Measurements from ENCODE around the gene TFEC.

Gene TFEC

DNA sequence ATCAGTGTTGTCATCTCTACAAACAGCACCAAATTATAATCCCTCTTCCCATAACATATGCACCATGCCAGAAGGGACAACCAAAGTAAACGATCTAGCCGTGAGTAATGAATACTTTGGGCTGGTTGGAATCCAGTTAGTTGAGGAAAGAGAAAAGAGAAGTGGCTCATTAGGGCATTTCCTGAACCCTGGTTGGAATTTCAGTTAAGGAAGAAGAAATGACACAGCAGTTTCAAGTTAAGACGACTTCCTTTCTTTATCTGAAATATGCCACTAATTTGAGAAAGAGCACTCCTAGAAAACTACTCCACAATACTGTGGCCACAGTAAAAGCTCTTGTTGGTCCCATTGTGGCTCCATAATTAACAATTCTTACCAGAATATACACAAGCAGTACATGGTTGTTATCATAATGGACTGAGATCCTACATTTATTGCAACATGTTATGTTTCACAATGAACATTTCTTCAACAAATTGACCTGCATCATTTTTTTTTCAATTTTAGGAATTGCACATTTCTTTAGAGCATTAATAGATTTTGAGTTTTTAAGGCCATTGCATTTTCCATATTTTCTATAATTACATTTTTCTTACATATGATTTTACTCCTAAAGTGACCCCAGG lies at the start of gene TFEC:
TSS of gene TFEC (minus strand) at position 113 of the 626 bp plus-strand sequence. CDS start 46,322 bp downstream, outside the sequence.
- H3K9me2 ChIP-seq (replicated peaks; ENCODE audit: insufficient read depth, low read length), result no peaks in the 10 kb centered on the region
- H4K20me1 ChIP-seq (ENCODE audit: low read depth, low read length), result no peaks in the 10 kb centered on the region
- no peaks in the 10 kb centered on the region for H3K9me3 ChIP-seq (ENCODE audit: insufficient read depth, low read length)
- TF ChIP-seq, protein P1, sequence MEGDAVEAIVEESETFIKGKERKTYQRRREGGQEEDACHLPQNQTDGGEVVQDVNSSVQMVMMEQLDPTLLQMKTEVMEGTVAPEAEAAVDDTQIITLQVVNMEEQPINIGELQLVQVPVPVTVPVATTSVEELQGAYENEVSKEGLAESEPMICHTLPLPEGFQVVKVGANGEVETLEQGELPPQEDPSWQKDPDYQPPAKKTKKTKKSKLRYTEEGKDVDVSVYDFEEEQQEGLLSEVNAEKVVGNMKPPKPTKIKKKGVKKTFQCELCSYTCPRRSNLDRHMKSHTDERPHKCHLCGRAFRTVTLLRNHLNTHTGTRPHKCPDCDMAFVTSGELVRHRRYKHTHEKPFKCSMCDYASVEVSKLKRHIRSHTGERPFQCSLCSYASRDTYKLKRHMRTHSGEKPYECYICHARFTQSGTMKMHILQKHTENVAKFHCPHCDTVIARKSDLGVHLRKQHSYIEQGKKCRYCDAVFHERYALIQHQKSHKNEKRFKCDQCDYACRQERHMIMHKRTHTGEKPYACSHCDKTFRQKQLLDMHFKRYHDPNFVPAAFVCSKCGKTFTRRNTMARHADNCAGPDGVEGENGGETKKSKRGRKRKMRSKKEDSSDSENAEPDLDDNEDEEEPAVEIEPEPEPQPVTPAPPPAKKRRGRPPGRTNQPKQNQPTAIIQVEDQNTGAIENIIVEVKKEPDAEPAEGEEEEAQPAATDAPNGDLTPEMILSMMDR (IDR thresholded peaks at IDR 0.05; ENCODE audit: insufficient read depth, low read length, poor library complexity, severe bottlenecking), result no peak
- no peak for TF ChIP-seq EZH2phosphoT487 (conservative IDR thresholded peaks at IDR 0.05; ENCODE audit: low read length)
- no peak within 1 kb of the TSS for H3K4me3 ChIP-seq (ENCODE audit: insufficient read depth, low read length, poor library complexity, severe bottlenecking)
- no peaks in the 10 kb centered on the region for H3K79me2 ChIP-seq (ENCODE audit: insufficient read depth, low read length)
- no peaks in the 10 kb centered on the region for H3K36me3 ChIP-seq (ENCODE audit: low read length)
- no peak within 1 kb of the TSS for H3K9ac ChIP-seq (ENCODE audit: low read length)
- no peaks in the 10 kb centered on the region for H3F3A ChIP-seq (ENCODE audit: insufficient read depth)
- no peak within 1 kb of the TSS for H2AFZ ChIP-seq (ENCODE audit: low read depth, low read length, severe bottlenecking)
- H3K27ac ChIP-seq (ENCODE audit: low read depth, low read length), result no peak within 1 kb of the TSS
- no peak within 1 kb of the TSS for H3K4me2 ChIP-seq (ENCODE audit: low read depth, low read length, poor library complexity, severe bottlenecking)
- no peaks in the 10 kb centered on the region for H3K27me3 ChIP-seq (ENCODE audit: low read length)

- Histone ChIP-seq H3K9ac (ENCODE audit: low read length) (no peak overlapping the region), H3K4me2 (ENCODE audit: low read depth, low read length, poor library complexity, severe bottlenecking) (no peak overlapping the region), H3K4me3 (ENCODE audit: insufficient read depth, low read length, poor library complexity, severe bottlenecking) (no peak overlapping the region), H3F3A (ENCODE audit: insufficient read depth) (no peaks in the 10 kb centered on the region), H3K79me2 (ENCODE audit: insufficient read depth, low read length) (no peaks in the 10 kb centered on the region), H3K9me2 (replicated peaks; ENCODE audit: insufficient read depth, low read length) (no peaks in the 10 kb centered on the region), H3K36me3 (ENCODE audit: low read length) (no peaks in the 10 kb centered on the region), H2AFZ (ENCODE audit: low read depth, low read length, severe bottlenecking) (no peak overlapping the region), H3K9me3 (ENCODE audit: insufficient read depth, low read length) (no peaks in the 10 kb centered on the region), H3K27me3 (ENCODE audit: low read length) (no peaks in the 10 kb centered on the region; the same call in 1 of the 2 replicates), H3K27ac (ENCODE audit: low read depth, low read length) (no peak overlapping the region), H4K20me1 (ENCODE audit: low read depth, low read length) (no peaks in the 10 kb centered on the region)
- TF ChIP-seq EZH2phosphoT487 (conservative IDR thresholded peaks at IDR 0.05; ENCODE audit: low read length), result no peak
These were observed 45.0 kb upstream of the TFEC start for GRCh38 chr7:116075351-116076145.

GRCh38 chr7:116071629-116072028 lies 41.1 kb upstream of the TFEC start:
- Histone ChIP-seq H2AFZ (ENCODE audit: low read depth, low read length, severe bottlenecking) (no peak overlapping the region), H3K36me3 (ENCODE audit: low read length) (no peaks in the 10 kb centered on the region), H3K4me2 (ENCODE audit: low read depth, low read length, poor library complexity, severe bottlenecking) (no peak overlapping the region)

More at GRCh38 chr7:116071629-116072028, 41.1 kb upstream of the TFEC start:
- Histone ChIP-seq H3K27ac (ENCODE audit: low read depth, low read length) (no peak overlapping the region), H3F3A (ENCODE audit: insufficient read depth) (no peaks in the 10 kb centered on the region), H3K9me3 (ENCODE audit: insufficient read depth, low read length) (no peaks in the 10 kb centered on the region), H3K9ac (ENCODE audit: low read length) (no peak overlapping the region), H3K27me3 (ENCODE audit: low read length) (no peaks in the 10 kb centered on the region), H3K4me3 (ENCODE audit: insufficient read depth, low read length, poor library complexity, severe bottlenecking) (no peak overlapping the region), H3K9me2 (replicated peaks; ENCODE audit: insufficient read depth, low read length) (no peaks in the 10 kb centered on the region), H3K79me2 (ENCODE audit: insufficient read depth, low read length) (no peaks in the 10 kb centered on the region), H4K20me1 (ENCODE audit: low read depth, low read length) (no peaks in the 10 kb centered on the region)
- TF ChIP-seq, protein P1 (IDR thresholded peaks at IDR 0.05; ENCODE audit: insufficient read depth, low read length, poor library complexity, severe bottlenecking), result no peak
- no peak for TF ChIP-seq EZH2phosphoT487 (conservative IDR thresholded peaks at IDR 0.05; ENCODE audit: low read length)

All from SU-DHL-6 (cell line).